GM18505 (cell line): ENCODE results near the gene SPAST.
"Not testable (repeated sequence)": the region's sequence is repeated elsewhere in the genome, so short reads cannot be mapped to it uniquely, and the experiment has no call there.

Source experiments
- ATAC-seq: cut with Tn5 transposase; IDR thresholded peaks from one replicate; pipeline ENCODE4 v1.9.1; 2021; ENCODE audit not compliant: unreplicated experiment
- POLR2A ChIP-seq: IDR thresholded peaks from 4 replicates; pipeline ENCODE4 v1.6.1; 2011; ENCODE audit warnings: borderline replicate concordance; ENCODE audit not compliant: insufficient read depth, insufficient read length; ENCODE audit errors: extremely low read depth

Gene SPAST

GRCh38 chr2:32161296-32161695 lies 97.9 kb downstream of the SPAST start:
- TF ChIP-seq POLR2A = no peak
- ATAC-seq = no peak

- not testable (repeated sequence) for ATAC-seq
These were observed 100.9 kb downstream of the SPAST start for GRCh38 chr2:32164254-32164653.

- ATAC-seq = not testable (repeated sequence)
These were observed 101.6 kb downstream of the SPAST start for GRCh38 chr2:32165027-32165347.

- no peak for TF ChIP-seq POLR2A
These were observed 102.8 kb downstream of the SPAST start for GRCh38 chr2:32166115-32166574.

GRCh38 chr2:32168513-32168912 lies 105.2 kb downstream of the SPAST start:
- ATAC-seq = no peak
- no peak for TF ChIP-seq POLR2A

More at GRCh38 chr2:32166115-32166574, 102.8 kb downstream of the SPAST start:
- ATAC-seq = no peak

GRCh38 chr2:32172870-32173269 lies 109.5 kb downstream of the SPAST start:
- no peak for TF ChIP-seq POLR2A
- no peak for ATAC-seq

GRCh38 chr2:32182667-32183066 lies 119.3 kb downstream of the SPAST start:
- no peak for TF ChIP-seq POLR2A
- no peak for ATAC-seq

- TF ChIP-seq POLR2A = no peak
- no peak for ATAC-seq
These were observed 125.7 kb downstream of the SPAST start for GRCh38 chr2:32189011-32189410.

GRCh38 chr2:32192418-32192817 lies 129.1 kb downstream of the SPAST start:
- TF ChIP-seq POLR2A = no peak
- no peak for ATAC-seq

GRCh38 chr2:32200814-32201213 lies 137.5 kb downstream of the SPAST start:
- no peak for TF ChIP-seq POLR2A
- no peak for ATAC-seq

GRCh38 chr2:32203428-32203827 lies 140.1 kb downstream of the SPAST start:
- ATAC-seq = not testable (repeated sequence)
